Naive thymus-derived CD8-positive, alpha-beta T cell (primary cell): ENCODE results near the gene NDUFAF2. TPM values are rescaled to one million over a fixed set of nuclear protein-coding genes. Genes with fewer than 3 reads are reported as not detected.
A peak's percentile ranks its signal among the peaks of the same experiment; 100 is the strongest.
"Not testable (repeated sequence)": the region's sequence is repeated elsewhere in the genome, so short reads cannot be mapped to it uniquely, and the experiment has no call there.

Source experiments
- ATAC-seq, 2 donors: fragments of 150-1000 bp; cut with Tn5 transposase in 1 of 2; sonication (Bioruptor Pico), chemical (Tn5 transposase) in 1 of 2; 1 replicate in 1 of 2; 2 replicates in 1 of 2; pipeline ENCODE4 v1.10.0; 2021; ENCODE audit warnings: mild to moderate bottlenecking in 2 of 2, moderate library complexity in 2 of 2
- POLR2A ChIA-PET: fragments of 350-600 bp; sonication (Branson Sonifier 250); formaldehyde crosslinking; loops from one replicate; lab custom pipeline; 2021; ENCODE audit warnings: antibody characterized with exemption; lab: Charles Lee
- DNase-seq, 10 donors: peaks; one replicate each; pipeline versions ENCODE4 v3.0.0 to v3.0.0-alpha.2; 2020 to 2022
- H3K27ac Mint-ChIP-seq, 10 donors: one replicate each; pipeline ENCODE4 v1.8.0; 2020 to 2022; ENCODE audit warnings: mild to moderate bottlenecking in 10 of 10, mixed read lengths in 10 of 10, moderate library complexity in 4 of 10, inconsistent platforms in 1 of 10
- H3K27me3 Mint-ChIP-seq, 5 donors: one replicate each; pipeline ENCODE4 v1.8.0; 2021 to 2022; ENCODE audit warnings: mixed read lengths in 5 of 5
- H3K36me3 Mint-ChIP-seq, 3 donors: one replicate each; pipeline ENCODE4 v1.8.0; 2020 to 2022; ENCODE audit warnings: mixed read lengths in 3 of 3, mild to moderate bottlenecking in 2 of 3, inconsistent platforms in 1 of 3
- H3K4me1 Mint-ChIP-seq, 4 donors: one replicate each; pipeline ENCODE4 v1.8.0; 2021 to 2022; ENCODE audit warnings: mixed read lengths in 4 of 4
- H3K4me3 Mint-ChIP-seq, 10 donors: one replicate each; pipeline ENCODE4 v1.8.0; 2020 to 2022; ENCODE audit warnings: mild to moderate bottlenecking in 10 of 10, mixed read lengths in 10 of 10, moderate library complexity in 6 of 10, inconsistent platforms in 1 of 10
- H3K9me3 Mint-ChIP-seq, 9 donors: one replicate each; pipeline ENCODE4 v1.8.0; 2020 to 2022; ENCODE audit warnings: mixed read lengths in 9 of 9, mild to moderate bottlenecking in 3 of 9, inconsistent platforms in 1 of 9, moderate library complexity in 1 of 9
- polyA plus RNA-seq, 3 donors: library from polyadenylated mRNA; unstranded; fragments of 300-500 nt; fragmentation: Illumina TruSeq; gene quantifications; one replicate each; pipeline ENCODE4 v1.2.3, GENCODE V29; 2021
- total RNA-seq, 8 experiments: library from RNA in 2 of 8; stranded (reverse) in 2 of 8; gene quantifications; one replicate each; pipeline ENCODE4 v1.2.3 and lab custom pipeline; 2021 to 2026

The NDUFAF2 gene
- total and polyA plus RNA-seq, 5 experiments from 2014 or later: 19.5 to 43.9 (median 30.3) TPM

DNA sequence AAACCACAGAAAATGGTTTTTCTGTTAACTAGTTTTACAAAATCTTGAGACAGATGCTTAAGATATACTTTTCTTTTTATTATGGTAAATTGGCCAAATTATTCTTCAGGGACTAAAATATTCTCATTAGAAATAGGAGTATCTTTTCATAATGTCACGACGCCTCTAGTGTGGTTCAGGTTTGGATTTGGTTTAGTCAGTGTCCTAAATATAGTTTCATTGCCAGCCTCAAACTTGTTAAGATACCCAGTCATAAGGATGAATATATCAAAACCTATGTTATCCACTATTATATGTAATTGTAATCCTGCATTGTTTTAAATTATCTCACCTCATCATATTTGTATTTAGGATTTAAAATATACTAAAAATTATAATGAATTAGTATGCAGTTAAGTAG is 13.7 kb downstream of the NDUFAF2 start:
- H3K4me1 Mint-ChIP-seq: peaks cover 4 to 12% (median 7%) of the 10 kb centered on the region in 4 donors
- no peak overlapping the region for H3K4me3 Mint-ChIP-seq
- no peaks in the 10 kb centered on the region for H3K27me3 Mint-ChIP-seq
- peaks cover 0 to 8% (median 0%) of the 10 kb centered on the region in 9 donors for H3K9me3 Mint-ChIP-seq
- POLR2A ChIA-PET: no interaction called here
- peaks cover 0 to 7% (median 3%) of the 10 kb centered on the region in 3 donors for H3K36me3 Mint-ChIP-seq
- no peak for ATAC-seq
- DNase-seq: no peak
- no peak overlapping the region for H3K27ac Mint-ChIP-seq

DNA sequence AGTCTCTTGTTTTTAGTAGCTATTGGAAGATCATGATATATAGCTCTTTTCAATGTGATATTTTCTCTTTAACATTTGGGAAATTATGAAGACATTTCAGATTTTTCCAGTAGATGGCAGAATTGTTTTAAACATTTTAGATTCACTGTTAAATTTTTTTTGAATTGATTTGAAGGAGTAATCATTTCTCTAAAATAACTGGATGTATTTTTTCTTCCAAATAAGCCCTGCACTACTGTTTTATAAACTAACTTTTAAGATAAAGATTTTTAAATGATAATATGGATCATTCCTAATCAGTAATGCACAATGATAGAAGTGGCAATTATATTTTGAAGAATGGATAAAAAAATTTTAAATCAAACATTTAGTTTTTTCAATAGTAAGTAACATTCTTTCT is 14.2 kb downstream of the NDUFAF2 start:
- POLR2A ChIA-PET: interaction anchor here (1.3 kb wide), 1 partner anchor 372 kb away, joined by 3 read pairs; no protein-coding TSS in a partner anchor
- DNase-seq: peak in 2 of 10 donors; percentile 12 to 15
- H3K9me3 Mint-ChIP-seq: peaks cover 0 to 8% (median 0%) of the 10 kb centered on the region in 9 donors

GRCh38 chr5:60960591-60960990 is 15.6 kb downstream of the NDUFAF2 start:
- Mint-ChIP-seq H3K36me3 (peaks cover 0 to 7% (median 0%) of the 10 kb centered on the region in 3 donors), H3K4me3 (no peak overlapping the region), H3K27me3 (no peaks in the 10 kb centered on the region), H3K27ac (no peak overlapping the region), H3K9me3 (peaks cover 0 to 3% (median 0%) of the 10 kb centered on the region in 9 donors), H3K4me1 (peaks cover 6 to 12% (median 9%) of the 10 kb centered on the region in 4 donors)
- POLR2A ChIA-PET: interaction anchor here (1.3 kb wide), 1 partner anchor 371 kb away, joined by 3 read pairs; no protein-coding TSS in a partner anchor
- ATAC-seq (peak in 1 of 2 donors; percentile 56), DNase-seq (peak in 4 of 10 donors; percentile 14 to 36 (median 28))

More for the DNA sequence above, 14.2 kb downstream of the NDUFAF2 start:
- Mint-ChIP-seq H3K27ac (no peak overlapping the region), H3K36me3 (peaks cover 0 to 7% (median 3%) of the 10 kb centered on the region in 3 donors), H3K4me3 (no peak overlapping the region), H3K4me1 (peaks cover 5 to 12% (median 8%) of the 10 kb centered on the region in 4 donors), H3K27me3 (no peaks in the 10 kb centered on the region)
- no peak for ATAC-seq

DNA sequence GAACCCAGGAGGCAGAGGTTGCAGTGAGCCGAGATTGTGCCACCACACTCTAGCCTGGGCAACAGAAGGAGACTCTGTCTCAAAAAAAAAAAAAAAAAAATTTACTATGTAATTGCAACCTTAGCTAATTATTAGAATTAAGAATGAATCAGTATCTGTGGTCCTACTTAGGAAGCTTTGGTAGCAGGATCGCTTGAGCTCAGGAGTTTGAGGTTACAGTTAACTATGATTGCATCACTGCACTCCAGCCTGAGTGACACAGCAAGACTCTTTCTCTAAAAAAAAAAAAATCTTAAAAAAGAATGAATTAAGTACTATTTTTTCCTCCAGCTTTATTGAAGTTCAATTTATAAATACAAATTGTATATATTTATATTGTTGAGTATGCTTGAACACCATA is 16.7 kb downstream of the NDUFAF2 start:
- no peak overlapping the region for H3K27ac Mint-ChIP-seq
- no peak for ATAC-seq
- POLR2A ChIA-PET: interaction anchor here (0.7 kb wide), 1 partner anchor 161 kb away, joined by 4 read pairs; no protein-coding TSS in a partner anchor

GRCh38 chr5:60972231-60972630 is 27.2 kb downstream of the NDUFAF2 start:
- no peak for ATAC-seq
- peak overlapping the region in 1 of 10 donors; percentile 38 for H3K4me3 Mint-ChIP-seq
- DNase-seq: no peak

More for the DNA sequence above, 16.7 kb downstream of the NDUFAF2 start:
- Mint-ChIP-seq H3K36me3 (peaks cover 0 to 18% (median 6%) of the 10 kb centered on the region in 3 donors), H3K4me1 (peaks cover 6 to 10% (median 8%) of the 10 kb centered on the region in 4 donors), H3K27me3 (no peaks in the 10 kb centered on the region), H3K9me3 (peaks cover 0 to 13% (median 7%) of the 10 kb centered on the region in 9 donors), H3K4me3 (no peak overlapping the region)
- no peak for DNase-seq

DNA sequence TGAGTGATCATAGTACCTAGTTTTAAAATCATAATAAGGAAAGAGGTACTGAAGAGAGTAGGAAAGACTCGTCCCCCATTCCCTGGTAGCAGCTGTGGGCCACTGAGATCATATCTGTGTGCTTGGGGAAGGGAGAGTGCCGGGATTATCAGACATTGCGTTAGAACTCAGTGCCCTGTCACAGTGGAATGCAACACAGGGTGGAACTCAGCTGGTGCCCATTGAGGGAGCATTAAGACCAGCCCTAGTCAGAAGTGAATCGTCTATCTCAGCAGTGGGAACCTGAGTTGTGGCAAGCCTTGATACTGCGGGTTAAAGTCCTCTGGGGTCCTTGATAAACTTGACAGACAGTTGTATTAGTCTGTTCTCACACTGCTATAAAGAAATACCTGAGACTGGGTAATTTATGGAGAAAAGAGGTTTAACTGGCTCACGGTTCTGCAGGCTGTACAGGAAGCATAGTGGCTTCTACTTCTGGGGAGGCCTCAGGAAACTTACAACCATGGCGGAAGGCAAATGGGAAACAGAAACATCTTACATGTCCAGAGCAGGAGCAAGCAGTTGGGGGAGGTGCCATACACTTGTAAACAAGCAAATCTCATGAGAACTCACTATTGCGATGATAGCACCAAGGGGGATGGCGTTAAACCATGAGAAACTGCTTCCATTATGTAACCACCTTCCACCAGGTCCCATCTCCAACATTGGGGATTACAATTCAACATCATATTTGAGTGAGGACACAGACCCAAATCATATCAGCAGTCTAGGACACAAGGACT is 33.1 kb downstream of the NDUFAF2 start:
- POLR2A ChIA-PET: no interaction called here
- Mint-ChIP-seq H3K36me3 (peaks cover 13 to 57% (median 32%) of the 10 kb centered on the region in 3 donors), H3K9me3 (peaks cover 8 to 35% (median 23%) of the 10 kb centered on the region in 9 donors)

More at GRCh38 chr5:60972231-60972630, 27.2 kb downstream of the NDUFAF2 start:
- no peaks in the 10 kb centered on the region for H3K27me3 Mint-ChIP-seq
- POLR2A ChIA-PET: no interaction called here
- H3K36me3 Mint-ChIP-seq: peaks cover 19 to 43% (median 31%) of the 10 kb centered on the region in 3 donors
- peaks cover 5 to 44% (median 20%) of the 10 kb centered on the region in 9 donors for H3K9me3 Mint-ChIP-seq
- peaks cover 7 to 24% (median 14%) of the 10 kb centered on the region in 4 donors for H3K4me1 Mint-ChIP-seq
- no peak overlapping the region for H3K27ac Mint-ChIP-seq

GRCh38 chr5:60978968-60979367 is 34.0 kb downstream of the NDUFAF2 start:
- Mint-ChIP-seq H3K4me1 (peaks cover 2 to 36% (median 12%) of the 10 kb centered on the region in 4 donors), H3K4me3 (no peak overlapping the region), H3K27ac (no peak overlapping the region), H3K9me3 (peaks cover 8 to 35% (median 23%) of the 10 kb centered on the region in 9 donors), H3K27me3 (no peaks in the 10 kb centered on the region), H3K36me3 (peaks cover 13 to 55% (median 32%) of the 10 kb centered on the region in 3 donors)
- DNase-seq: no peak
- POLR2A ChIA-PET: no interaction called here
- no peak for ATAC-seq

More for the DNA sequence above, 33.1 kb downstream of the NDUFAF2 start:
- ATAC-seq: no peak
- H3K4me1 Mint-ChIP-seq: peaks cover 2 to 36% (median 13%) of the 10 kb centered on the region in 4 donors
- peak overlapping the region in 1 of 10 donors; percentile 57 for H3K27ac Mint-ChIP-seq
- H3K4me3 Mint-ChIP-seq: no peak overlapping the region
- DNase-seq: no peak
- no peaks in the 10 kb centered on the region for H3K27me3 Mint-ChIP-seq

DNA sequence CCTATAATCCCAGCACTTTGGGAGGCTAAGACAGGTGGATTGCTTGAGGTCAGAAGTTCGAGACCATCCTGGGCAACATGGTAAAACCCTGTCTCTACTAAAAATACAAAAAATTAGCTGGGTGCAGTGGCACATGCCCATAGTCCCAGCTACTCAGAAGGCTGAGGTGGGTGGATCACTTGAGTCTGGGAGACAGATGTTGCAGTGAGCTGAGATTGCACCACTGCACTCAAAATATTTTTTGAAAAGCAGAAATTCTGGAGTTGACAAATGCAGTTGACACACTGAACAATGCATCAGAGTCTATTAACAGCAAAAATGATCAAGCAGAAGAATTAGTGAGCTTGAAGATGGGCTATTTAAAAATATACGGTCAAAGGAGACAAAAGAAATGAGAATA is 35.5 kb downstream of the NDUFAF2 start:
- ATAC-seq (no peak), DNase-seq (no peak)
- H3K36me3 Mint-ChIP-seq: peaks cover 17 to 53% (median 26%) of the 10 kb centered on the region in 3 donors
- no peaks in the 10 kb centered on the region for H3K27me3 Mint-ChIP-seq
- no peak overlapping the region for H3K4me3 Mint-ChIP-seq
- no peak overlapping the region for H3K27ac Mint-ChIP-seq
- H3K9me3 Mint-ChIP-seq: peaks cover 10 to 48% (median 31%) of the 10 kb centered on the region in 9 donors
- POLR2A ChIA-PET: interaction anchor here (0.6 kb wide), 1 partner anchor 377 kb away, joined by 3 read pairs; no protein-coding TSS in a partner anchor
- H3K4me1 Mint-ChIP-seq: peaks cover 2 to 27% (median 8%) of the 10 kb centered on the region in 4 donors

- Mint-ChIP-seq H3K9me3 (peaks cover 15 to 64% (median 47%) of the 10 kb centered on the region in 9 donors), H3K36me3 (peaks cover 25 to 62% (median 37%) of the 10 kb centered on the region in 3 donors), H3K4me1 (peaks cover 8 to 27% (median 9%) of the 10 kb centered on the region in 4 donors)
- DNase-seq, H3K27me3 Mint-ChIP-seq, POLR2A ChIA-PET, ATAC-seq, H3K27ac Mint-ChIP-seq, H3K4me3 Mint-ChIP-seq: not testable (repeated sequence)
Measured at GRCh38 chr5:60982127-60982526, 37.1 kb downstream of the NDUFAF2 start.

DNA sequence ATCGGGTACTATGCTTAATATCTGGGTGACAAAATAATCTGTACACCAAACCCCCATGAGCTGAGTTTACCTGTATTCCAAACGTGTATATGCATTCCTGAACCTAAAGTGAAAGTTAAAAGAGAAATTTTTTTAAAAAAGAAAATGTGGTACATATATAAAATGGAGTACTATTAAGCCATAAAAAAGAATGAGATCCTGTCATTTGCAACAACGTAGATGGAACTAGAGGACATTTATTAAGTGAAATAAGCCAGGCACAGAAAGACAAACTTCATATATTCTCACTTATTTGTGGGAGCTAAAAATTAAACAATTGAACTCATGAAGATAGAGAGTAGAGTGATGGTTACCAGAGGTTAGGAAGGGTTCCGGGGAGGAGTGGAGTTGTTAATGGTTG is 44.8 kb downstream of the NDUFAF2 start:
- Mint-ChIP-seq H3K36me3 (peaks cover 32 to 72% (median 52%) of the 10 kb centered on the region in 3 donors), H3K27me3 (no peaks in the 10 kb centered on the region), H3K4me1 (peaks cover 7 to 19% (median 12%) of the 10 kb centered on the region in 4 donors), H3K27ac (no peak overlapping the region), H3K4me3 (no peak overlapping the region), H3K9me3 (peaks cover 28 to 75% (median 56%) of the 10 kb centered on the region in 9 donors)
- POLR2A ChIA-PET: no interaction called here
- ATAC-seq (no peak), DNase-seq (no peak)

- Mint-ChIP-seq H3K9me3 (peaks cover 16 to 49% (median 31%) of the 10 kb centered on the region in 9 donors), H3K36me3 (peaks cover 20 to 54% (median 38%) of the 10 kb centered on the region in 3 donors), H3K27ac (no peak overlapping the region), H3K27me3 (no peaks in the 10 kb centered on the region), H3K4me3 (no peak overlapping the region), H3K4me1 (peaks cover 7 to 19% (median 15%) of the 10 kb centered on the region in 4 donors)
- POLR2A ChIA-PET: no interaction called here
- DNase-seq: no peak
- no peak for ATAC-seq
Measured at GRCh38 chr5:60992871-60993270, 47.9 kb downstream of the NDUFAF2 start.

DNA sequence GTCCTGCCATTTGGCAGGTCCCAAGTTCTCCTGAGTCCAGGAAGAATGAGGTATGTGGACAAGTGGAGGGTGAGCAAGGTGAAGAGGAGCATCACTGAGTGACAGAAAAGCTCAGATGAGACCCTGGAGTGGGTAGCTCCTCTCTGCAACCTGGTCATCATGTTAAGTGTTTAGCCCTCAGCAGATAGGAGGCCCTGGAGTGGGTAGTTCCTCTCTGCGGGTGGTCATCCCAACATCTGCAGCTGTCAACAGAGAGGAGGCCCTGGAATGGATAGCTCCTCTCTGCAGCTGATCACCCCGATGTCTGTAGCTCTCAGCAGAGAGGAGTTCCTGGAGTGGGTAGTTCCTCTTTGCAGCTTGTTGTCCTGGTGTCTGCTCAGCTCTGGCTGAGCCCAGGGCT is 48.4 kb downstream of the NDUFAF2 start:
- ATAC-seq (no peak), DNase-seq (no peak)
- Mint-ChIP-seq H3K4me1 (peaks cover 6 to 19% (median 15%) of the 10 kb centered on the region in 4 donors), H3K4me3 (no peak overlapping the region), H3K36me3 (peaks cover 20 to 51% (median 32%) of the 10 kb centered on the region in 3 donors), H3K27me3 (no peaks in the 10 kb centered on the region), H3K9me3 (peaks cover 14 to 43% (median 25%) of the 10 kb centered on the region in 9 donors), H3K27ac (no peak overlapping the region)
- POLR2A ChIA-PET: no interaction called here
